H1 (cell line): ENCODE data around the gene BNC2. TPM values are rescaled to one million over a fixed set of nuclear protein-coding genes. Genes with fewer than 3 reads are reported as not detected.

ENCODE experiments used
- CTCF ChIA-PET: fragments of 300-600 bp; sonication (Branson Sonifier 250); formaldehyde crosslinking; loops from one replicate; lab custom pipeline; 2021; ENCODE audit not compliant: partially characterized antibody; lab: Charles Lee
- POLR2A ChIA-PET: fragments of 300-600 bp; sonication (Branson Sonifier 250); formaldehyde crosslinking; loops from one replicate; lab custom pipeline; 2021; ENCODE audit warnings: inconsistent platforms; ENCODE audit not compliant: partially characterized antibody; lab: Charles Lee
- DNase-seq, 2 experiments: peaks; one replicate each; pipeline versions ENCODE4 v3.0.0 to v3.0.0-alpha.2; 2010 to 2022; ENCODE audit warnings: low spot score in 2 of 2, low read depth in 1 of 2, mixed read lengths in 1 of 2
- FAIRE-seq: peaks from 2 replicates; lab custom pipeline; 2011; peaks lifted over from hg19 to GRCh38; lab: Jason Lieb, UNC
- H2AFZ ChIP-seq: 2 replicates; pipeline ENCODE4 v1.8.1; 2012; ENCODE audit warnings: low read length, inconsistent platforms
- H2AK5ac ChIP-seq: 2 replicates; pipeline ENCODE4 v1.6.1; 2013; ENCODE audit warnings: low read depth, low read length
- H2BK120ac ChIP-seq: replicated peaks from 2 replicates; pipeline ENCODE3; 2013; ENCODE audit warnings: low read depth, low read length, inconsistent platforms
- H2BK12ac ChIP-seq: 2 replicates; pipeline ENCODE4 v1.6.1; 2013; ENCODE audit warnings: low read depth, low read length
- H2BK15ac ChIP-seq: 2 replicates; pipeline ENCODE4 v1.6.1; 2013; ENCODE audit warnings: low read length
- H2BK20ac ChIP-seq: 2 replicates; pipeline ENCODE4 v1.6.1; 2013; ENCODE audit warnings: low read length
- H2BK5ac ChIP-seq: 2 replicates; pipeline ENCODE4 v1.6.1; 2013; ENCODE audit warnings: low read depth, low read length
- H3K14ac ChIP-seq: 2 replicates; pipeline ENCODE4 v1.6.1; 2013; ENCODE audit warnings: inconsistent platforms; ENCODE audit not compliant: insufficient read length
- H3K18ac ChIP-seq: 2 replicates; pipeline ENCODE4 v1.6.1; 2013; ENCODE audit warnings: low read length; ENCODE audit errors: extremely low read depth
- H3K23ac ChIP-seq: 2 replicates; pipeline ENCODE4 v1.6.1; 2013; ENCODE audit warnings: inconsistent platforms; ENCODE audit not compliant: insufficient read length
- H3K23me2 ChIP-seq: 2 replicates; pipeline ENCODE4 v1.6.1; 2013; ENCODE audit warnings: low read depth, low read length
- H3K27ac ChIP-seq: 2 replicates; pipeline ENCODE4 v1.6.1; 2011; ENCODE audit warnings: low read depth, low read length, inconsistent platforms
- H3K27me3 ChIP-seq, 4 experiments: replicated peaks in 1 of 4; 1 replicate in 1 of 4; 2 replicates in 3 of 4; pipeline versions ENCODE4 v1.6.1 to v1.8.1; 2011 to 2013; ENCODE audit warnings: low read length in 3 of 4, mild to moderate bottlenecking in 3 of 4, inconsistent platforms in 2 of 4, mixed read lengths in 2 of 4, moderate library complexity in 1 of 4; ENCODE audit not compliant: control insufficient read depth in 3 of 4, insufficient read depth in 3 of 4; ENCODE audit errors: extremely low read depth in 1 of 4
- H3K36me3 ChIP-seq, 4 experiments: 2 replicates each; pipeline versions ENCODE4 v1.6.1 to v1.8.1; 2011 to 2013; ENCODE audit warnings: mild to moderate bottlenecking in 4 of 4, low read length in 3 of 4, moderate library complexity in 2 of 4, control low read depth in 1 of 4, inconsistent platforms in 1 of 4; ENCODE audit not compliant: insufficient read depth in 4 of 4, control insufficient read depth in 2 of 4
- H3K4ac ChIP-seq: replicated peaks from 2 replicates; pipeline ENCODE3; 2013; ENCODE audit warnings: low read length, low read depth, mixed read lengths, inconsistent platforms; ENCODE audit not compliant: insufficient read length
- H3K4me1 ChIP-seq, 4 experiments: replicated peaks in 1 of 4; 1 replicate in 1 of 4; 2 replicates in 3 of 4; pipeline versions ENCODE4 v1.6.1 to v1.8.1; 2011 to 2013; ENCODE audit warnings: low read length in 3 of 4, inconsistent platforms in 2 of 4, mixed read lengths in 1 of 4; ENCODE audit not compliant: insufficient read depth in 4 of 4, control insufficient read depth in 3 of 4
- H3K4me2 ChIP-seq, 2 experiments: 2 replicates each; pipeline versions ENCODE4 v1.6.1 to v1.8.1; 2011 to 2013; ENCODE audit warnings: low read depth in 2 of 2, low read length in 2 of 2, control low read depth in 1 of 2, inconsistent platforms in 1 of 2, mild to moderate bottlenecking in 1 of 2; ENCODE audit not compliant: insufficient read depth in 1 of 2
- H3K4me3 ChIP-seq, 4 experiments: fragments of 200-600, 300-600 bp in 1 of 4; sonication (generic), shearing (Covaris generic), sonication (Bioruptor Twin) in 1 of 4; 2 replicates each; pipeline versions ENCODE4 v1.5.1 to v1.8.1; 2011 to 2016; ENCODE audit warnings: low read length in 4 of 4, low read depth in 3 of 4, control low read depth in 2 of 4, inconsistent platforms in 2 of 4, mild to moderate bottlenecking in 2 of 4, mixed read lengths in 1 of 4, moderate library complexity in 1 of 4; ENCODE audit not compliant: insufficient read depth in 2 of 4; ENCODE audit errors: extremely low read depth in 1 of 4
- H3K56ac ChIP-seq: replicated peaks from 2 replicates; pipeline ENCODE3; 2013; ENCODE audit warnings: low read depth, mild to moderate bottlenecking, mixed read lengths, low read length, inconsistent platforms; ENCODE audit not compliant: insufficient read length
- H3K79me1 ChIP-seq: 2 replicates; pipeline ENCODE4 v1.6.1; 2013; ENCODE audit warnings: low read depth, low read length, control low read depth
- H3K79me2 ChIP-seq, 2 experiments: 2 replicates each; pipeline versions ENCODE4 v1.6.1 to v1.8.1; 2012 to 2013; ENCODE audit warnings: low read length in 2 of 2, mild to moderate bottlenecking in 2 of 2, inconsistent platforms in 1 of 2; ENCODE audit not compliant: insufficient read depth in 2 of 2, control insufficient read depth in 1 of 2
- H3K9ac ChIP-seq, 4 experiments: replicated peaks in 1 of 4; 1 replicate in 1 of 4; 2 replicates in 3 of 4; pipeline versions ENCODE4 v1.6.1 to v1.8.1; 2011 to 2013; ENCODE audit warnings: low read depth in 3 of 4, low read length in 3 of 4, control low read depth in 2 of 4, mild to moderate bottlenecking in 2 of 4, moderate library complexity in 2 of 4, inconsistent platforms in 1 of 4; ENCODE audit errors: extremely low read depth in 1 of 4
- H3K9me3 ChIP-seq, 2 experiments: 2 replicates each; pipeline versions ENCODE4 v1.6.1 to v1.8.1; 2012 to 2013; ENCODE audit warnings: mild to moderate bottlenecking in 2 of 2, moderate library complexity in 2 of 2, control low read depth in 1 of 2, inconsistent platforms in 1 of 2, low read depth in 1 of 2, low read length in 1 of 2, mixed read lengths in 1 of 2; ENCODE audit not compliant: insufficient read depth in 2 of 2
- H4K20me1 ChIP-seq, 2 experiments: replicated peaks in 1 of 2; 2 replicates each; pipeline versions ENCODE3 to v1.8.1; 2011 to 2013; ENCODE audit warnings: inconsistent platforms in 2 of 2, low read length in 2 of 2, mild to moderate bottlenecking in 1 of 2; ENCODE audit not compliant: insufficient read depth in 2 of 2, control insufficient read depth in 1 of 2
- H4K5ac ChIP-seq: 2 replicates; pipeline ENCODE4 v1.6.1; 2013; ENCODE audit warnings: low read length, low read depth, mixed read lengths, inconsistent platforms; ENCODE audit not compliant: insufficient read length
- H4K8ac ChIP-seq: 2 replicates; pipeline ENCODE4 v1.8.0; 2013; ENCODE audit warnings: mild to moderate bottlenecking, moderate library complexity, low read length, inconsistent platforms; ENCODE audit not compliant: insufficient read depth; ENCODE audit errors: extremely low read depth
- H4K91ac ChIP-seq: replicated peaks from 2 replicates; pipeline ENCODE3; 2013; ENCODE audit warnings: low read length, mixed read lengths, inconsistent platforms; ENCODE audit not compliant: insufficient read length
- WGBS, 2 experiments: shearing (Covaris generic) in 1 of 2; methylation state at CpG; one replicate each; pipeline versions ENCODE4 v1.1.6 to v1.1.7; 2013 to 2015; ENCODE audit warnings: low lambda C conversion rate in 2 of 2, mixed read lengths in 2 of 2, inconsistent platforms in 1 of 2, low coverage in 1 of 2, missing lambda C conversion rate in 1 of 2; ENCODE audit not compliant: insufficient replicate concordance in 2 of 2, insufficient coverage in 1 of 2, insufficient read length in 1 of 2; ENCODE audit errors: extremely low coverage in 1 of 2, missing lambda C conversion rate in 1 of 2; 5-methylcytosine and 5-hydroxymethylcytosine counted together
- polyA plus RNA-seq, 7 experiments: library from polyadenylated mRNA; depleted of rRNA in 3 of 7; stranded (reverse) in 5 of 7; unstranded in 2 of 7; fragments of >200 nt in 5 of 7; fragments of 200-250 nt in 2 of 7; gene quantifications; 1 replicate in 5 of 7; 2 replicates in 1 of 7; 4 replicates in 1 of 7; pipeline versions ENCODE4 v1.2.1 to v1.2.3, GENCODE V29; 2011 to 2013; ENCODE audit warnings: missing spikeins in 2 of 7, mixed read lengths in 2 of 7
- total RNA-seq: library from RNA; stranded (reverse); fragmentation: NEBNext Ultra II Directional; extraction: Animal tissue kit (Norgen Biotek cat#: 25700); gene quantifications from 2 replicates; pipeline ENCODE4 v1.2.1, GENCODE V29; 2021
- TF ChIP-seq, protein P1 (sequence below): IDR thresholded peaks from 2 replicates; pipeline ENCODE4 v1.6.1; 2011; ENCODE audit warnings: low read depth, mild to moderate bottlenecking, low read length; ENCODE audit not compliant: insufficient read depth
- TF ChIP-seq, protein P2 (sequence below): IDR thresholded peaks from 2 replicates; pipeline ENCODE4 v1.6.1; 2012; ENCODE audit warnings: low read length, inconsistent platforms

The BNC2 gene
- total and polyA plus RNA-seq, 2 of the 8 experiments (the other 6 are each of a cell fraction or from before 2014, with no cell fraction given): 16.0 to 26.8 TPM

DNA sequence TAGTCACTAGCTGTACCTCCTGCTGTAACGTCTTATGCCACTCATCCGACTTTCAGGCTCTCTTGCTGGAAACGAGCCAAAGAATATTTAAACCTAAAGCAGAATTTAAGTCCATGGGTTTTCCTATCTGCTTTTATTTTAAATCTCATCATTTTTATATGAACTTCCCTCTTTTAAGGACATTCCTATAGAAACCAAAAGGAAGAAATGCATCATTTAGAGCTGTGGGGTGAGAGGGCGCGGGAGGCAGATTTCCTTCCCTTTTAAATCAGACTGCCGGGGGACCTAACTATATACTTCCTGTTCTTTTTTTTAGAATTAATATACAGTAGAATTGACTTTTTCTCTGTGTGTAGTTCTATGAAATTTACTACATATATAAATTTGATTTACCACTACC, 468.8 kb downstream of the BNC2 start:
- TF ChIP-seq, protein P1, sequence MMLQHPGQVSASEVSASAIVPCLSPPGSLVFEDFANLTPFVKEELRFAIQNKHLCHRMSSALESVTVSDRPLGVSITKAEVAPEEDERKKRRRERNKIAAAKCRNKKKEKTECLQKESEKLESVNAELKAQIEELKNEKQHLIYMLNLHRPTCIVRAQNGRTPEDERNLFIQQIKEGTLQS: no peak
- TF ChIP-seq, protein P2, sequence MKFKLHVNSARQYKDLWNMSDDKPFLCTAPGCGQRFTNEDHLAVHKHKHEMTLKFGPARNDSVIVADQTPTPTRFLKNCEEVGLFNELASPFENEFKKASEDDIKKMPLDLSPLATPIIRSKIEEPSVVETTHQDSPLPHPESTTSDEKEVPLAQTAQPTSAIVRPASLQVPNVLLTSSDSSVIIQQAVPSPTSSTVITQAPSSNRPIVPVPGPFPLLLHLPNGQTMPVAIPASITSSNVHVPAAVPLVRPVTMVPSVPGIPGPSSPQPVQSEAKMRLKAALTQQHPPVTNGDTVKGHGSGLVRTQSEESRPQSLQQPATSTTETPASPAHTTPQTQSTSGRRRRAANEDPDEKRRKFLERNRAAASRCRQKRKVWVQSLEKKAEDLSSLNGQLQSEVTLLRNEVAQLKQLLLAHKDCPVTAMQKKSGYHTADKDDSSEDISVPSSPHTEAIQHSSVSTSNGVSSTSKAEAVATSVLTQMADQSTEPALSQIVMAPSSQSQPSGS: no peak
- Histone ChIP-seq H2BK120ac (no peak overlapping the region), H3K23ac (no peak overlapping the region), H3K56ac (no peak overlapping the region), H2BK15ac (no peak overlapping the region), H4K5ac (no peak overlapping the region), H2AK5ac (no peak overlapping the region), H4K8ac (no peak overlapping the region), H3K14ac (no peak overlapping the region), H2BK5ac (no peak overlapping the region), H3K36me3 (no peaks in the 10 kb centered on the region), H3K27me3 (no peaks in the 10 kb centered on the region), H4K91ac (no peak overlapping the region), H2BK20ac (no peak overlapping the region), H3K9me3 (no peaks in the 10 kb centered on the region), H2BK12ac (no peak overlapping the region), H3K4me1 (no peaks in the 10 kb centered on the region), H3K79me2 (no peaks in the 10 kb centered on the region), H3K18ac (no peak overlapping the region), H4K20me1 (no peaks in the 10 kb centered on the region), H3K4me2 (no peak overlapping the region), H3K23me2 (no peaks in the 10 kb centered on the region; the same call in 1 of the 2 replicates), H3K4ac (no peak overlapping the region), H3K27ac (no peak overlapping the region), H3K4me3 (no peak overlapping the region), H3K79me1 (no peaks in the 10 kb centered on the region), H3K9ac (no peak overlapping the region), H2AFZ (no peak overlapping the region)
- FAIRE-seq: no peak
- no peak for DNase-seq
- whole genome bisulfite sequencing, 2 experiments: 92% methylated on average over 6 of the region's 6 CpGs; no CpG with 5 or more reads in 1 of the 2 experiments
- ChIA-PET CTCF (interaction anchor here (0.7 to 1.1 kb wide), 3 partner anchors 9 to 400 kb away, joined by 3 read pairs; no protein-coding TSS in a partner anchor), POLR2A (no interaction called here)
